HG02885 (cell line): Measurements from ENCODE around the gene DENND11.
A peak's percentile ranks its signal among the peaks of the same experiment; 100 is the strongest.
"Not testable (repeated sequence)": the region's sequence is repeated elsewhere in the genome, so short reads cannot be mapped to it uniquely, and the experiment has no call there.

Experiments
- ATAC-seq: cut with Tn5 transposase; IDR thresholded peaks from one replicate; pipeline ENCODE4 v1.9.1; 2021; ENCODE audit warnings: mild to moderate bottlenecking; ENCODE audit not compliant: unreplicated experiment, poor library complexity

Gene DENND11

GRCh38 chr7:141709318-141709717 is 7.4 kb upstream of the DENND11 start:
- no peak for ATAC-seq

- ATAC-seq: no peak
Observed at GRCh38 chr7:141708351-141708750, 6.4 kb upstream of the DENND11 start, which contains the start of gene WEE2. WEE2 (plus strand) TSS chr7:141708353; CDS start chr7:141708759, 406 bp downstream.

- ATAC-seq: no peak
Observed at GRCh38 chr7:141706239-141707064, 4.5 kb upstream of the DENND11 start.

- no peak for ATAC-seq
Observed at GRCh38 chr7:141704741-141705140, 2.8 kb upstream of the DENND11 start.

- no peak for ATAC-seq
Observed at GRCh38 chr7:141704112-141704511, 2.1 kb upstream of the DENND11 start.

GRCh38 chr7:141702892-141703291 is 926 bp upstream of the DENND11 start:
- ATAC-seq: no peak

GRCh38 chr7:141701489-141702046 is 398 bp downstream of the DENND11 start:
- ATAC-seq: peak; percentile 80

GRCh38 chr7:141700848-141701371 is 1.1 kb downstream of the DENND11 start:
- no peak for ATAC-seq

- no peak for ATAC-seq
Observed at GRCh38 chr7:141700296-141700847, 1.6 kb downstream of the DENND11 start.

- no peak for ATAC-seq
Observed at GRCh38 chr7:141699860-141700259, 2.1 kb downstream of the DENND11 start.

- ATAC-seq: no peak
Observed at GRCh38 chr7:141698247-141699015, 3.5 kb downstream of the DENND11 start.

GRCh38 chr7:141697211-141697871 is 4.6 kb downstream of the DENND11 start:
- no peak for ATAC-seq

GRCh38 chr7:141696348-141696747 is 5.6 kb downstream of the DENND11 start:
- no peak for ATAC-seq

- ATAC-seq: no peak
Observed at GRCh38 chr7:141695803-141696289, 6.1 kb downstream of the DENND11 start.

- ATAC-seq: no peak
Observed at GRCh38 chr7:141693082-141693481, 8.9 kb downstream of the DENND11 start.

GRCh38 chr7:141691961-141692360 is 10.0 kb downstream of the DENND11 start:
- ATAC-seq: no peak

GRCh38 chr7:141691540-141691939 is 10.4 kb downstream of the DENND11 start:
- ATAC-seq: no peak

- ATAC-seq: not testable (repeated sequence)
Observed at GRCh38 chr7:141689072-141689825, 12.7 kb downstream of the DENND11 start.

- no peak for ATAC-seq
Observed at GRCh38 chr7:141688043-141688442, 13.9 kb downstream of the DENND11 start.
